Stimulated activated CD8-positive, alpha-beta memory T cell treated with anti-CD3 and anti-CD28 coated beads, Interleukin-7, amount 100 ng/mL, for 4 hours (primary cell): Measurements from ENCODE around the gene USP13.
"Not testable (repeated sequence)": the region's sequence is repeated elsewhere in the genome, so short reads cannot be mapped to it uniquely, and the experiment has no call there.

Experiments used
- DNase-seq, 2 donors: peaks; one replicate each; pipeline ENCODE4 v3.0.0-alpha.2; 2020; ENCODE audit warnings: low read depth in 2 of 2

The USP13 gene

GRCh38 chr3:179734497-179735281, 81.8 kb downstream of the USP13 start:
- DNase-seq = no peak

- no peak for DNase-seq
Observed at GRCh38 chr3:179735321-179735720, 82.5 kb downstream of the USP13 start.

- no peak for DNase-seq
Observed at GRCh38 chr3:179738998-179739397, 86.2 kb downstream of the USP13 start.

- no peak for DNase-seq
Observed at GRCh38 chr3:179739816-179740594, 87.2 kb downstream of the USP13 start.

- no peak for DNase-seq
Observed at GRCh38 chr3:179743913-179744312, 91.1 kb downstream of the USP13 start.

- DNase-seq = no peak
Observed at GRCh38 chr3:179744667-179745066, 91.8 kb downstream of the USP13 start.

- no peak for DNase-seq
Observed at GRCh38 chr3:179745079-179745478, 92.2 kb downstream of the USP13 start.

GRCh38 chr3:179745716-179746115, 92.9 kb downstream of the USP13 start:
- DNase-seq = no peak

GRCh38 chr3:179750720-179751328, 98.0 kb downstream of the USP13 start:
- no peak for DNase-seq

- no peak for DNase-seq
Observed at GRCh38 chr3:179760944-179761343, 108.1 kb downstream of the USP13 start.

GRCh38 chr3:179765396-179765795, 112.6 kb downstream of the USP13 start:
- no peak for DNase-seq

GRCh38 chr3:179766416-179767133, 113.7 kb downstream of the USP13 start:
- no peak for DNase-seq

- DNase-seq = no peak
Observed at GRCh38 chr3:179768080-179768479, 115.2 kb downstream of the USP13 start.

GRCh38 chr3:179769411-179770247, 116.8 kb downstream of the USP13 start:
- DNase-seq = no peak

- no peak for DNase-seq
Observed at GRCh38 chr3:179771797-179772196, 119.0 kb downstream of the USP13 start.

GRCh38 chr3:179772297-179772696, 119.5 kb downstream of the USP13 start:
- DNase-seq = no peak

- no peak for DNase-seq
Observed at GRCh38 chr3:179775416-179776122, 122.7 kb downstream of the USP13 start.

GRCh38 chr3:179782841-179783240, 130.0 kb downstream of the USP13 start:
- DNase-seq = not testable (repeated sequence)

GRCh38 chr3:179788996-179789395, 136.2 kb downstream of the USP13 start:
- no peak for DNase-seq

- DNase-seq = no peak
Observed at GRCh38 chr3:179791793-179792192, 139.0 kb downstream of the USP13 start.
